ENCODE measurements around the gene MUC16.

DNA sequence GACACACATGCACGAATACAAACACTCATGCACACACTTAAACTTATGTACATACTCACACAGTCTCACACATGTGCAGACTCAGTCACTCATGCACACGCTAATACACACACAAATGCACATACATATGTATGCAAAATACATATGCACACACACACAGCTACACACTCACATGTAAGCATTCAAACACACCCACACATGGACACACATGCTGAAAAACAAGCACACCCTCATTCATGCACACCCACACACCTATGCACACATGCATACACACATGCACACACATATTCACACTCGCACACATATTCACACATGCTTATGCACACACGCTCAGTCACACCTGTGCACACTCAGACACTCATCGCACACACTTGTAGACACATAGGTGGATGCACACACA lies 9.3 kb downstream of the MUC16 start:
- TF ChIP-seq, protein P1, sequence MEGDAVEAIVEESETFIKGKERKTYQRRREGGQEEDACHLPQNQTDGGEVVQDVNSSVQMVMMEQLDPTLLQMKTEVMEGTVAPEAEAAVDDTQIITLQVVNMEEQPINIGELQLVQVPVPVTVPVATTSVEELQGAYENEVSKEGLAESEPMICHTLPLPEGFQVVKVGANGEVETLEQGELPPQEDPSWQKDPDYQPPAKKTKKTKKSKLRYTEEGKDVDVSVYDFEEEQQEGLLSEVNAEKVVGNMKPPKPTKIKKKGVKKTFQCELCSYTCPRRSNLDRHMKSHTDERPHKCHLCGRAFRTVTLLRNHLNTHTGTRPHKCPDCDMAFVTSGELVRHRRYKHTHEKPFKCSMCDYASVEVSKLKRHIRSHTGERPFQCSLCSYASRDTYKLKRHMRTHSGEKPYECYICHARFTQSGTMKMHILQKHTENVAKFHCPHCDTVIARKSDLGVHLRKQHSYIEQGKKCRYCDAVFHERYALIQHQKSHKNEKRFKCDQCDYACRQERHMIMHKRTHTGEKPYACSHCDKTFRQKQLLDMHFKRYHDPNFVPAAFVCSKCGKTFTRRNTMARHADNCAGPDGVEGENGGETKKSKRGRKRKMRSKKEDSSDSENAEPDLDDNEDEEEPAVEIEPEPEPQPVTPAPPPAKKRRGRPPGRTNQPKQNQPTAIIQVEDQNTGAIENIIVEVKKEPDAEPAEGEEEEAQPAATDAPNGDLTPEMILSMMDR (IDR thresholded peaks at IDR 0.05; ENCODE audit: insufficient read depth, low read length), result no peak
- TF ChIP-seq POLR2AphosphoS5 (IDR thresholded peaks at IDR 0.05; ENCODE audit: low read depth) (no peak), REST (IDR thresholded peaks at IDR 0.05; ENCODE audit: insufficient replicate concordance, low read depth) (no peak), SPI1 (IDR thresholded peaks at IDR 0.05; ENCODE audit: borderline replicate concordance, low read depth) (no peak), GABPA (IDR thresholded peaks at IDR 0.05; ENCODE audit: low read depth) (no peak)

All from HL-60 (cell line).